Embryonic facial prominence (tissue), 1 donor: ENCODE data around the gene TRERF1.

Experiments
- DNase-seq: peaks from one replicate; pipeline ENCODE4 v3.0.0-alpha.2; 2016; ENCODE audit errors: extremely low spot score

The TRERF1 gene

DNA sequence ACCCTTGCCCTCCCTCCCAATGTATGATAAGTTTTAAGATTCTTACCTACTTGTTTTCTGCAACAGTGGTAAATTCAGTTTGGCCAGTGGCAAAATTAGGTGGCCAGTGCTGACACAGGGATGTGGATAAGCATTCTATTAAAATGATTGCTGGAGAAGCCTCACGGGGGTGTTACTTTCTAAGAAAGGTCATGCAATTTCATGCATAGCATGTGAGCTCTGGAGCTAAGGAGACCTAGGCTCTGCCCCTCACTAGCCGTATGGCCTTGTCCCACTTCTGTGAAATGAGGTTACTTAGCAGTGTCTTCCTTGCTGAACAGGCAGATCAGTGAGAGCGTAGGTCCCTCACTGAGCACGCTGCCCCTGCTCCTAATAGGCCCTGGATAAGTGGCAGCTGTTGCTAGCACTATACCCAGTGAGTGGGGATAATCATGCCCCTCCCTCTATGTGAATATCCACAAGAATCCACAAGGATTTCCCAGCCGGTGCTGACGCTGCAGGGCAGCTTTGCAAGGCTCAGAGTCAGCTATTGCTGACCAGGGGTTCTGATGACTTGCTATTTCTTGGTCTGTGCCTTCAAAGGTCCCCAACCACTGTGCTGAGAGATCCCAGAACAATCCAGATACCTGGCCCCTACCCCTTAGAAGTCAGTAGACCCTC is 147.5 kb downstream of the TRERF1 start:
- no peak for DNase-seq

GRCh38 chr6:42302411-42302810 is 149.3 kb downstream of the TRERF1 start:
- DNase-seq = no peak

DNA sequence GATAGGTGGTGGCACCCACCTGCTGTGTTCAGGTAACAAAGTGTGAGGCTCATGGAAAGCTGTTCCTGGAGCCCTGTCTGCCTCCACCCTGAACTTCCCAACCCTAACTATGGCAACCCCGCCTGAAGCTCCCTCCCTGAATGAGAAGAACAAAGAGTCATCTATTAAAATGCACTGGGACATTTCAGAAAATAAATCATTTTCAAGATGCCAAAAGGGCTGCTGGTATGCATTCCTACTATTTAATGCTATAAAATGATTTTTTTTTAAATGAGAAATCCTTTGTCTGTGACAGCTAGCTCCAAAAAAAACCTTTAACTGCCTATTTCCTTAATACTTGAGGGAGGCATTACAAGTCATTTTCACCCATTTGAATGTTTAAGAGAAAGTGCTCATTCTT is 149.7 kb downstream of the TRERF1 start:
- no peak for DNase-seq

- DNase-seq = no peak
Observed at GRCh38 chr6:42300701-42301100, 151.0 kb downstream of the TRERF1 start.

- DNase-seq = no peak
Observed at GRCh38 chr6:42300185-42300584, 151.5 kb downstream of the TRERF1 start.

- DNase-seq = no peak
Observed at GRCh38 chr6:42297661-42298060, 154.1 kb downstream of the TRERF1 start.

GRCh38 chr6:42296614-42297013 is 155.1 kb downstream of the TRERF1 start:
- DNase-seq = no peak

DNA sequence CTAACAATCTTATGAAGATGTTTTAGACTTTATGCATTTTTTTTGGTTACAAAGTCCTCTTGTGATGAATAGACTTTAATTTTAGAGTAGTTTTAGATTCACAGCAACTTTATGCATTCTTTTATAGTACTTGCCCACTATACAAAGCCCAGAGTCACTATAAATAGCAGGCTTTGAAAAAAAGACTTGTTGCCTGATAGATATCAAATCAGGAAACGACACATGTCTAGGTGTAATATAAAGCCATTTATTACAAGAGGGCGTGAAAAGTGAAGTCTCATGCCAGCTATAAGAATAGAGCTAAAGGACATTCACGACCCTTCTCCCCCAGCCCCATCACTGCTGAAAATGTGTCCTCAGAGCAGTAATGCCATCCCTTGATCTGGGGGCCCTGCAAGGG is 156.0 kb downstream of the TRERF1 start:
- no peak for DNase-seq

DNA sequence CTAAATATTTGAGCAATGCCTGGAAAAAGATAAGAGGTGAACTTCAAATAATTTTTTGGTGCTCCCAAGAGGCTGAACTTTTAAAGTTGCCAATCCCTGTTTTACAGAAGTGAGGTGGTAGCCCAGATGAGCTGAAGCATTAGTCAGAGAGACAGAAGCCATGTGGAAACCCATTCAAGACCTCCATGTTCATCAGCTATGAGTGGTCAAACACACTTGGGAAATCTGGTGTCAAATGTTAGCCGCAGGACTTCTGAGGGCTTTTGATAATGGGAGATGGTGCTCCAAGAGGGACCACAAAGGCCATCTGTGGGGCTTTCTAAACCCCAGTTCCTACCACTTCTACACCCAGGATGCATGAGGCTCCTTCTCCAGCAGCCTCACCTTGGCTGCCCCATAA is 156.5 kb downstream of the TRERF1 start:
- DNase-seq = no peak

GRCh38 chr6:42294759-42295158 is 157.0 kb downstream of the TRERF1 start:
- no peak for DNase-seq

DNA sequence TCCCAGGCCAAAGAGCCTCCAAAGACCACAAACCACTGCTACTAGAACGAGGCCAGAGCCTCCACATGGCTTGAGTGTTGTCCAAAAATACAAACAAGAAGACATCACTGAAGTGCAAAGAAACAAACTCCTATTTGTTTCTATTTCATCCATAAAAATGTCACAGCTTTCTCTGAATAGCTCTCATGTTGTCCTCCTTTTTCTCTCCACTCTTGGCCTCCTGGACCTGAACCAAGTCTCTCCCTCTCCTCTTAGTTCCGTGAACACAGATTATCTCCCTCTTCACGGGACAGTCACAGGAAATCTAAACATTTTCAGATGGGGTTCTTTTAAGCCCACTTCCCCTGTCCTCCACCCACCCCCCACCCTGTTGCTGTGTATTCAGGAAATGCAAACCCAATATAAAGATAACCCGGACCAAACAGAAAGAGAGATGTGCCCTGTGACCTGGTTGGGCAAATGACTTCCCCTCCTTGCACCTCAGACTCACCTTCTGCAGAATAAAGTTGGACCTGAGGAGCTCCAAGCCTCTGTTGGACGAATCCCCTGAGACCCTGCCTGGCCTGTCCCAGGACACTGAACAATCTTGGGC is 158.2 kb downstream of the TRERF1 start:
- no peak for DNase-seq

DNA sequence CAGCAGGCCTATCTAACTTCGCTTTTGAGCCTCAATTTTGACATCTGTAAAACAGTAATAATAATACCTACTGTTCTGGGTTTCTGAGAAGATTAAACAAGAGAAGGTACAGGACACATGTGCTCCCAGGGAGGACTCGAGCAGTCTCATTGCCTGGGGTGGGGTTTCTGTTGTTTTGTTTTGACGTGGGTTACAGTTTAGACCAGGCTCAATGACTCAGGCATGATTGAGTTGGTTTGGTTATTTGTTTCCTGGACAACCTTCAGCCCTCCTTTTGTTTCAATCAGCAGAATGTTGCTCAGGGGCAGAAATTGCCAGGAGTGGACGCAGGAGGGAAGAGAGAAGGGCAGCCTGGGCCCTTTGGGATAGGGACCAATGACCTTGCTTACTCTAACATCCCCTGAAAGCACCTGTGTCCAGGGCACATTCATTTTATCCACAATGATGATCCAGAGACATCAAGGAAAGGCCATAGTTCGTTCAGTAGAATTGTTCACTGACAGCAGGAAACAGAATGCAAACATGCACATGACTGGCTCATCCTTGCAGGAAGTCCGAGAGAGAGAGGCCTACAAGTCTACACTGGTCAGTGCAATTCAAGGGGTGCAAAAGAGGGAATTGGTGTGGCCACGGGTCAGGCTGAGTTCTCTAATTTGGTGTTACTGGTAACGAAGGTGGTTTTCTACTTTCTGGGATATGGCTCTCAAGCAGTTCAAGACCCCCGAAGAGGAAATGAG is 159.6 kb downstream of the TRERF1 start:
- DNase-seq = no peak

DNA sequence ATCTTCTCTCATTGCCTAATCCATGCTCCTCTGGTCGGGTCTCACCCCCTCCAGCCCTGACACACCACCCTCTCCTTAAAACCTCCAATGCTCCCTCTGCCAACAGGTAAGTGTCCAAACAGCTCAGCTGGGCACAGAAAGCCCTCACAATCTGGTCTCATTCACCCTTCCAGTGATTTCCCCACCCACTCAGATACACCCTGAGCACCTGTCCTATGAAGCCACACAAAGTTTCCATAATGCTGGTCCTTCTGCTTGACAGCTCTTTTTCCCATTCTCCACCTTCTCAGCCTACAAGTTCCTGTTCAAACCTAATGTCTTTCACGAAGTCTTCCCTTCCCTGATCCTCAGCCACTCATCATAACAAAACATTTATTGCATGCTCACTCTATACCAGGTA is 164.0 kb downstream of the TRERF1 start:
- no peak for DNase-seq

DNA sequence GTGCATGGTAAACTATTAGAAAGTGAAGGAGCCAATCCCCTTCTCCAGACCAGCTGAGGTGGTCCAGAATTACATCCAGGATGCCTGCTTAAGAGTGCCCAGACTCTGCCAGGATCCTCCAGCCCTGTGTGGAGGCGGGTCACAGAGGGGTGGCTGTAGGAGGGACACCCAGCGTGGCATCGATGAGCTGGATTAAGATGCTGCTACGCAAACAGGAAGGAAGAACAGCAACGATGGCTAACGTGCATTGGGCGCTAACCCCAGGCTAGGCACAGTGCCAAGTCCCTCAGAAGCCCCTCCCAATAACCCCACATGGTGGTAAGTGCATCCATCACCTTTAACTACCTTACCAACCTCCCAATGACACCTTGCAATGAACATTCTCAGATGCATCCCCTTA is 170.2 kb downstream of the TRERF1 start:
- DNase-seq = no peak

DNA sequence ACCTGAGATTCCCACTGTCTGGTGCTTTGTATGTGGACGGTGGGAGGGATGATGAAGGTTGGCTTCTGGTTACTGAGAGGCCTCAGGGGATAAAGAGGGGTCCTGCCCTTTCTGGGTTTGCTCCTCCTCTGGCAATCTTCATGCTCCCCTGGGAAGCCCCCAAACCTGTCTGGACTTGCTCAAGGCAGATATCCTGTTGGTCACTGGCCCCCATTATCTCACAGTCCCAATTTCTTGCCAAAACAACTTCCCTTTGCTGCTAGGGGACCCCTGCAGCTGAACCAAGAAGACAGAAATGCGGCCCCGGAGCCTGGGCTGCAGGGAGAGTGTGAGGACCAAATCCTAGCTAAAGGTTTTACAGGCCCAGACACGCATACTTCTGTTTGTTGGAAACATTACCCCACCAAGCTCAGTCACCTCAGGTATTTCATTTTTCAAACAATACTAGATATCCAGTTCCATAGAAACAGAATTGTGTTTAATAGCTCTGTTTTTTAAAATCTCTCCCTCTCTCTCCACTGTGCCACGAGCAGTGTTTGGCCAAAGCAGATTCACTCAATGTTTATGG is 170.7 kb downstream of the TRERF1 start:
- DNase-seq = no peak

DNA sequence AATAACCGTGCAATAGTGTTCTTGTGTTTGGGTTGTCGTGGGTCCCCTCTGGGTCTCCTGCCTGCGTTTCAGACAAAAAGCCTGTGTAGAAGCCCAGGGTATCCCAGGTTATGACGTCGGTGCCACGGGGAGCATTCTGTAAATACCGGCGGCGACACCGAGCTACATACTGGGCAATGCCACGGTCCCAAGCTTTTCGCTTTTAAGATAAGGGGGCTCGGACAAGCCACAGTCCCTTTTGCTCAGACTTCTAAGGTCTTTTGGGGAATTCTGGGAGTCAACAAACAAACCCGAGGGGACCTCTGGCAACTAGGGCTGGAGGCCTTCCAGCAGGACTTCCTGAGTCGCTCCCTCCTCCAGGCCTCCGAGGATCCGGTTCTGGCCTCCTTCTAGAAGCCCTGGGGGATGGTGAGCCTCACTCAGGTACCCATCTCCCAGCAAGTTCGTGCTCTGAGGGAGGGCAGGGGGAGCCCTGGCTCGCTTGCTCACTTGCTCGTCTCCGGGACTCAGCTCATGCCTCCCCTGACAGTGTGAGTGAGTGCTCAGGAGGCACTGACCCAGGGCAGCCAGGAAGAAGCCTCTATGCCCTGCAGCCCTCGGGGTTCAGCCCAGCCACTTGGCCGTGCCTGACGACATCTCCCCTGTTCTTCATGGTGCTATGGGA is 171.6 kb downstream of the TRERF1 start:
- no peak for DNase-seq

GRCh38 chr6:42279144-42279781 is 172.5 kb downstream of the TRERF1 start:
- no peak for DNase-seq

DNA sequence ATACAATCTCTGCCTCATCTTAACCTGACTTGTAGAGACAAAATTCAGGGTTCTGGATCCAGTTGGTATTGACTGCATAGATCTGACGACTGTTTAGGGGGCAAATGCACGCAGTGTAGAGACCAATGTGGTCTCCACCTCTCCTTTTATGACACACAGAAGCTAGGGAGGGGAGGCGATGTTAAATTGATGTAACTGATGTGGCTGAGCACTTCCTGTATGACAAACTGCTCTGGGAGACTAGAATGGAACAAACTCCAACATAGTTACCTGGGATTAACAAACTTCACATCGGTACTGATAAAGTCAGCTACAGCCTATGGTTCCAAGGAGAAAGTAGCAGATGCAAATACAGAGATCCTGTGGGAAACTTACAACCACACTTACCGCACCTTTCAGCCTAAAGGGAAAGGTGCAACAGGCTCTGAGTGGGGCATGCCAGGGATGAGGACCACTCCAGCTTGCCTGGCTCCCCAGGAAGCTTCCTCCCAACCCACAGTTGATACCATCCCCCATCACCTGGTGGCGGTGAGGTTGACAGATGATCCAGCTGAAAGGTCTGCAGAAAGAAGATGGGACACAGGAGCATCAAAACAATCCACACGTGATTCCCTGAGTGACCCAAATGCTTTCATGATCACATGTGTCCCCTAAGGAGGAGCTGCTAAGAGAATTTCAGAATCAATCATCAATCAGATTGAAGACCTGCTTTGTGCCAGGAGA is 173.4 kb downstream of the TRERF1 start:
- DNase-seq = no peak

DNA sequence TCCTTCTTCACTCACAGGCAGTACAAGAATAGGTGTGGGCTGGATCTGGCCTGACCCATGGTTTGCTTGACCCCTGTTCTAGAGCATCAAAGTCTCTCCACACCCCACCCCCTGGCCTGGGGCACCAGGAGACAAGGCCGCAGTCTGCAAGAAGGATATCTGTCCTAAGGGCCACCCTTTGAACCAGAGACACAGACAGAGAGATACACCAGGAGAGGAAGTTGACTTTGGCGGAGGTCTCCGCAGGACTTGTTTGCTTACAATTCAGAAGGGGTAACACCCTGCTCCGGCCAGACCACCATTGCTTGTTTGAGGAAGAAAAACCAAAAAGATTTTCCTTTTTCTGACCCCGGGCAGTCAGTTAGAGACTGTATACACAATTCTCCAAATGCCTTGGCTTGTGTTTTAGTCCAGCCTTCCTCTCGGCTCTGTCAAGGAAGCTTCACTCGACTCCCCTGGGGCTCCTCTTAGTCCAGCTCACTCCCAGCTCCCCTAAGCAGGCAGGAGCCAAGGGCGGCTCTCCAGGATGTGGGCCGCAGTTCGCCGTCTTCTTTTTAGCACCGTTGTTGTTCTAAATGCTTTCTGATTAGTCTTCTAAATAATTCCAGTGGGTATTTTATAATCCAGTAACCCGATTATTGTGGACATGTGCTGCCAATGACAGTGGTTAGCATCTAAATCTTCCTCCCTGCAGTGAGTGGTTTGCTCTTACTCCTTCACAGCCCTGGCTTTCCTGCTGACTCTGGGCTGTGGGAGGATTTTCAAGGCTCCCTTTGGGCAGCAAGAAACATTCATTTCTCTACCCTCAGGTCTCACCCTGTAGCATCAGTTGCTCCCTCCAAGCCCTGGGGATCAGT is 175.5 kb downstream of the TRERF1 start:
- no peak for DNase-seq

GRCh38 chr6:42275376-42276033 is 176.2 kb downstream of the TRERF1 start:
- DNase-seq = no peak
